Pancreas (tissue), 10 donors: ENCODE data around the gene SCO2. TPM values are rescaled to one million over a fixed set of nuclear protein-coding genes. Genes with fewer than 3 reads are reported as not detected.
A peak's percentile ranks its signal among the peaks of the same experiment; 100 is the strongest.

Source experiments
- ATAC-seq, 4 donors: fragments of 200-7000 bp; cut with Tn5 transposase; one replicate each; pipeline versions ENCODE4 v1.8.0 to v1.9.1; 2020; ENCODE audit warnings: mild to moderate bottlenecking in 4 of 4, moderate library complexity in 4 of 4
- DNase-seq, 6 donors: peaks; one replicate each; pipeline ENCODE4 v3.0.0-alpha.2; 2020
- FAIRE-seq: peaks from 2 replicates; lab custom pipeline; 2012; peaks lifted over from hg19 to GRCh38; lab: Jason Lieb, UNC
- H3K27ac ChIP-seq, 4 donors: fragments of 200-600 bp; sonication (generic); 1 replicate in 3 of 4; 2 replicates in 1 of 4; pipeline versions ENCODE4 v1.5.0 to v1.8.0; 2020
- H3K27me3 ChIP-seq, 4 donors: fragments of 200-600 bp; one replicate each; pipeline ENCODE4 v1.8.0; 2021
- H3K36me3 ChIP-seq, 3 donors: fragments of 200-600 bp; sonication (generic) in 1 of 3; one replicate each; pipeline versions ENCODE4 v1.5.0 to v1.8.0; 2020 to 2021
- H3K4me1 ChIP-seq, 3 donors: fragments of 200-600 bp; one replicate each; pipeline ENCODE4 v1.8.0; 2021
- H3K4me3 ChIP-seq, 4 donors: fragments of 200-600 bp; sonication (generic) in 2 of 4; one replicate each; pipeline versions ENCODE4 v1.5.0 to v1.8.0; 2020 to 2021
- H3K9me3 ChIP-seq, 4 donors: fragments of 200-600 bp; one replicate each; pipeline ENCODE4 v1.8.0; 2021
- WGBS, 2 donors: extraction: QIAGEN DNeasy Blood & Tissue Kit; methylation state at CpG; one replicate each; pipeline ENCODE4 v1.1.7; 2013; 5-methylcytosine and 5-hydroxymethylcytosine counted together
- intact Hi-C, 3 donors: fragments of 100-400 bp; cut with DNase I; formaldehyde crosslinking; loops; one replicate each; pipeline versions ENCODE4 v1.11.1 to v1.14.2; 2022
- polyA plus RNA-seq, 2 donors: library from polyadenylated mRNA; stranded (reverse); fragments of 200-250 nt; gene quantifications; one replicate each; pipeline ENCODE4 v1.2.3, GENCODE V29; 2013
- total RNA-seq, 6 donors: library from RNA; stranded (reverse); fragmentation: NEBNext Ultra II Directional in 4 of 6; extraction: Animal tissue kit (Norgen Biotek cat#: 25700) in 4 of 6; gene quantifications; one replicate each; pipeline versions ENCODE4 v1.2.1 to v1.2.4, GENCODE V29; 2021 to 2023
- TF ChIP-seq, protein P1 (sequence below), 4 donors: fragments of 200-600 bp; sonication (generic) in 3 of 4; IDR thresholded peaks; one replicate each; pipeline versions ENCODE4 v1.5.0 to v1.8.0; 2021; ENCODE audit warnings: antibody characterized with exemption in 4 of 4
- donor health status: healthy with polysubstance abuse.
- donor health status: DM: no; HTN: no; CAD: no; lungs with moderate emphysema.
- donor health status: DM: no; HTN: no; CAD: no.
- donor health status: control.
- donor health status: control.
- donor health status: Bipolar disorder and iron deficiency.
- donor health status: DM: yes; HTN: yes; CAD: no.
- donor health status: DM: no; HTN: no; CAD: no.
- donor health status: DM: no; HTN: no; CAD: no.
- donor health status: DM: yes; HTN: yes; CAD: no.

SCO2 gene
- total and polyA plus RNA-seq, 8 donors, result 0.65 to 3.8 (median 1.6) TPM; not detected in 1

DNA sequence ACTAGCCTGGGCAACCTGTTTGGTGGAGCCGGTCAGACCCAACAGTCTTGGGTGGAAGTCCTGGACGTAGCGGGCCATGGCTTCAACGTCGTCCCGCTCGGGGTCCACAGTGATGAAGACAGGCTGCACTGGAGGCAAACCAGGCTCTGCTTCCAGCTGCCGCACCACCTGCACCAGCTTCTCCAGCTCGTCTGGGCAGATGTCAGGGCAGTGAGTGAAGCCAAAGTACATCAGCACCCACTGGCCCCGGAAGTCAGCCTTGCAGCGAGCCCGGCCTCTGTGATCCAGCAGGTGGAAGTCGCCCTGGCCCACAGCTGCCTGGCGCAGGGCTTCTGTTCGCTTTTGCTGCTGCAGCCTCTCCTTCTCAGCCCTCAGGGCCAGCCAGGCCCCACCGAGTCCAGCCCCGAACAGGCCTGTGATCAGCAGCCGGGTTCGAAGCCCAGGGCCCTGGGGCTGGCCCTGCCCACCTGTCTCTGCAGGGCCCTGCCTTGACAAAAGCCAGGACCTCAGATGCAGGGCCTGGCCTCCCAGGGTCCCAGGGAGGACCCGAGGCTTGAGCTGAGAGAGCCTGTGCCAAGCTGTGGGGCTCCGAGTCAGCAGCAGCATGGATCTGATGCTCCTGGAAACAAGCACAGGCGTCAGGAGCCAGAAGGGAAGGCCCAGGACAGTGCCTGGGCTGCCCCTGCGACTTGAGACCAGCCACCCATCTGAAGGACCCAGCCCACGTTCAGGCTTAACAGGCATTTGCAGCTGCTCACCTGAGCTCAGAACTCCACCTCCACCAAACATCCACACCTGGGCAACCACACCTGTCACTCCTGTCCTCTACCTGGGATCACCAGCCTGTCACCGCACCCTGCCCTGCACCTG lies 1.4 kb downstream of the SCO2 start:
- H3K4me1 ChIP-seq, result peaks cover 5 to 7% (median 6%) of the 10 kb centered on the region in 3 donors
- DNase-seq (peak in 2 of 6 donors; percentile 62 to 79), ATAC-seq (no peak), FAIRE-seq (no peak)
- H3K9me3 ChIP-seq, result no peaks in the 10 kb centered on the region
- H3K27me3 ChIP-seq, result no peaks in the 10 kb centered on the region
- intact Hi-C loops, result no loop called here
- peak overlapping the region in 2 of 4 donors; percentile 72 to 75 for H3K4me3 ChIP-seq
- peak overlapping the region in 1 of 4 donors; percentile 94 for H3K27ac ChIP-seq
- TF ChIP-seq, protein P1, sequence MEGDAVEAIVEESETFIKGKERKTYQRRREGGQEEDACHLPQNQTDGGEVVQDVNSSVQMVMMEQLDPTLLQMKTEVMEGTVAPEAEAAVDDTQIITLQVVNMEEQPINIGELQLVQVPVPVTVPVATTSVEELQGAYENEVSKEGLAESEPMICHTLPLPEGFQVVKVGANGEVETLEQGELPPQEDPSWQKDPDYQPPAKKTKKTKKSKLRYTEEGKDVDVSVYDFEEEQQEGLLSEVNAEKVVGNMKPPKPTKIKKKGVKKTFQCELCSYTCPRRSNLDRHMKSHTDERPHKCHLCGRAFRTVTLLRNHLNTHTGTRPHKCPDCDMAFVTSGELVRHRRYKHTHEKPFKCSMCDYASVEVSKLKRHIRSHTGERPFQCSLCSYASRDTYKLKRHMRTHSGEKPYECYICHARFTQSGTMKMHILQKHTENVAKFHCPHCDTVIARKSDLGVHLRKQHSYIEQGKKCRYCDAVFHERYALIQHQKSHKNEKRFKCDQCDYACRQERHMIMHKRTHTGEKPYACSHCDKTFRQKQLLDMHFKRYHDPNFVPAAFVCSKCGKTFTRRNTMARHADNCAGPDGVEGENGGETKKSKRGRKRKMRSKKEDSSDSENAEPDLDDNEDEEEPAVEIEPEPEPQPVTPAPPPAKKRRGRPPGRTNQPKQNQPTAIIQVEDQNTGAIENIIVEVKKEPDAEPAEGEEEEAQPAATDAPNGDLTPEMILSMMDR (IDR thresholded peaks at IDR 0.05), result no peak
- 77 to 78% methylated on average over 24 to 25 of the region's 25 CpGs for WGBS, 2 donors
- H3K36me3 ChIP-seq, result peaks cover 0 to 33% (median 14%) of the 10 kb centered on the region in 3 donors

DNA sequence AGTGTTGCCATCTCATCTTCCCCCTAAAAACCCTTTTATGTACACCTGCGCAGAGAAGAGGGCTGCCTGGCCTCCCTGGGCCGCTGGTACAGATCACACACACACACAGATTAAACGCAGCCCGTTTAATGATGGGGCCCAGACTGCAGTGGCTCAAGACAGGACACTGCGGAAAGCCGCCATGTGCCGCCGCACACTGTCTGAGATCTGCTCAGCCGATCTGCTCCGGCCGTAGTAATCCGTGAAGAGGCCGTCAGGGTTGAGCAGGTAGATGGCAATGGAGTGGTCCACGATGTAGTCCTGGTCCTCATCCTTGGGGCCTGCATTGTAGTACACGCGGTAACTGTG lies 2.0 kb downstream of the SCO2 start:
- WGBS, 2 donors, result 91 to 93% methylated on average over 16 of the region's 16 CpGs
- H3K27ac ChIP-seq, result no peak overlapping the region
- no peak for ATAC-seq
- no peak for FAIRE-seq
- peaks cover 0 to 38% (median 19%) of the 10 kb centered on the region in 3 donors for H3K36me3 ChIP-seq
- H3K27me3 ChIP-seq, result no peaks in the 10 kb centered on the region
- DNase-seq, result no peak
- H3K4me3 ChIP-seq, result no peak overlapping the region
- no peaks in the 10 kb centered on the region for H3K9me3 ChIP-seq
- intact Hi-C loops, result no loop called here
- H3K4me1 ChIP-seq, result peaks cover 5 to 7% (median 6%) of the 10 kb centered on the region in 3 donors
- TF ChIP-seq, protein P1 (IDR thresholded peaks at IDR 0.05), result no peak

DNA sequence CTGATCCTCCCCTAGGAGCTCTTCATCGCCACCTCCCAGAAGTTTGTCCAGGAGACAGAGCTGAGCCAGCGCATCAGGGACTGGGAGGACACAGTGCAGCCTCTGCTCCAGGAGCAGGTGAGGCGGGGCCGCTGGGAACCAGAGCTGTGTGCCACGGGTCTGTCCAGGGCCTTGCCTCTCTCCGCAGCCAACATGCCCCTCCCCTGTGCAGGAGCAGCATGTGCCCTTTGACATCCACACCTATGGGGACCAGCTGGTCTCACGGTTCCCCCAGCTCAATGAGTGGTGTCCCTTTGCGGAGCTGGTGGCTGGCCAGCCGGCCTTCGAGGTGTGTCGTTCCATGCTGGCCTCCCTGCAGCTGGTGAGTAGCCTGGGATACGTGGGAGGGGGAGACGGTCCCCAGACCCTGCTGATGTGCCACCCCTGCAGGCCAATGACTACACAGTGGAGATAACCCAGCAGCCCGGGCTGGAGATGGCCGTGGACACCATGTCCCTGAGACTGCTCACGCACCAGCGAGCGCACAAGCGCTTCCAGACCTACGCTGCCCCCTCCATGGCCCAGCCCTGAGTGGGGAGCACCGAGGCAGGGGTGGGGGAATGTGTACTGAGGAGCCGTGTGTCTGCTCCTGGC lies 2.5 kb downstream of the SCO2 start:
- Histone ChIP-seq H3K4me3 (no peak overlapping the region), H3K4me1 (peaks cover 5 to 7% (median 6%) of the 10 kb centered on the region in 3 donors), H3K27me3 (no peaks in the 10 kb centered on the region), H3K36me3 (peaks cover 0 to 43% (median 19%) of the 10 kb centered on the region in 3 donors), H3K27ac (no peak overlapping the region), H3K9me3 (no peaks in the 10 kb centered on the region)
- intact Hi-C loops, result no loop called here
- ATAC-seq, result no peak
- TF ChIP-seq, protein P1 (IDR thresholded peaks at IDR 0.05), result no peak
- WGBS, 2 donors, result 85 to 87% methylated on average over 22 of the region's 22 CpGs
- no peak for FAIRE-seq
- DNase-seq, result peak in 1 of 6 donors; percentile 66

DNA sequence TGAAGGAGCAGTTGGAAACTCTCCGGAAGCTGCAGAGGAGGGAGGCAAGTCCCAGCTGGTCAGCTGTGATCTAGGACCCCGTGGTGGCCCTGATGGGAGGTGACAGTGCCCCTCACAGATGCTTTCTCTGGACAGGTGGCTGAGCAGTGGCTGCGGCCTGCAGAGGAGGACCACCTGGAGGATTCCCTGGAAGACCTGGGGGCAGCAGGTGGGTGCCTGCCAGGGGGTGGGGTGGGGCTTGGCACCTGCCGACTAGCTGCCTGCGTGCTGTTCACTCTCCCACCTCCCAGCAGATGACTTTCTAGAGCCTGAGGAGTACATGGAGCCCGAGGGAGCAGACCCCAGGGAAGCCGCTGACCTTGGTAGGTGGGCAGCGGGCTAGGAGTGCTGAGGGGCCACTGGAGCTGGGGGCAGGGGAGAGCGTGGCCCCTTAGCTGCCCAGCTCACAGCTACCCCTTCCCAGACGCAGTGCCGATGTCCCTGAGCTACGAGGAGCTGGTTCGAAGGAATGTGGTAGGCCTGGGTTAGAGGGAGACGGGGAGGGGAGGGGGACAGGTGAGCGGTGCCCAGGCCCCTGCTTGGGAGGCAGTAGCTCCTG lies 3.1 kb downstream of the SCO2 start:
- DNase-seq (peak in 1 of 6 donors; percentile 65), ATAC-seq (no peak), FAIRE-seq (no peak)
- TF ChIP-seq, protein P1 (IDR thresholded peaks at IDR 0.05), result no peak
- peaks cover 5 to 7% (median 6%) of the 10 kb centered on the region in 3 donors for H3K4me1 ChIP-seq
- H3K36me3 ChIP-seq, result peaks cover 0 to 49% (median 19%) of the 10 kb centered on the region in 3 donors
- 92% methylated on average over 13 to 15 of the region's 15 CpGs for WGBS, 2 donors
- no peaks in the 10 kb centered on the region for H3K27me3 ChIP-seq
- H3K4me3 ChIP-seq, result no peak overlapping the region
- no peak overlapping the region for H3K27ac ChIP-seq
- intact Hi-C loops, result no loop called here
- H3K9me3 ChIP-seq, result no peaks in the 10 kb centered on the region
